ENCODE measurements around the gene FHIP1B. TPM values are rescaled to one million over a fixed set of nuclear protein-coding genes. Genes with fewer than 3 reads are reported as not detected.

FHIP1B gene
- polyA plus RNA-seq, 1 donor from 2014 or later, result 36.0 TPM

DNA sequence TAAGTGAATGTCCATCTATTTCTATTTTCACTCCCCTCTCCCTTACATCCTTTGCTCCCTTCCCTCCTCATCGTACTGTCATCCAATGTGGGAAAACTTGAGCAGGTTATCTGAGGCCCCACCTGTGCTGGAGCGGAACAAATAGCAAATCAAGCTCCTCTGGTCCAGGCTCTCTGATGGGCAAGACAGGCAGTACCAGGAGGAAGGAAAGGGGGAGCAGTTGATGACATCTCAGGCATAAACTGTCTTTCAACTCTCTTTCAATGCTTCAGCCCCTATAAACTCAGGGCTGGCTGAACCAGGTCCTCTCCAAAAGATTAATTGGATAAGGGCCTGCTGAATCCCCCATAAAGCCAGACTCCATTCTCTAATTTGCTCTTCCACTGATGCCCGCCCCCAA is 23.7 kb upstream of the FHIP1B start:
- H3K27ac ChIP-seq (ENCODE audit: low read length), result no peak overlapping the region

DNA sequence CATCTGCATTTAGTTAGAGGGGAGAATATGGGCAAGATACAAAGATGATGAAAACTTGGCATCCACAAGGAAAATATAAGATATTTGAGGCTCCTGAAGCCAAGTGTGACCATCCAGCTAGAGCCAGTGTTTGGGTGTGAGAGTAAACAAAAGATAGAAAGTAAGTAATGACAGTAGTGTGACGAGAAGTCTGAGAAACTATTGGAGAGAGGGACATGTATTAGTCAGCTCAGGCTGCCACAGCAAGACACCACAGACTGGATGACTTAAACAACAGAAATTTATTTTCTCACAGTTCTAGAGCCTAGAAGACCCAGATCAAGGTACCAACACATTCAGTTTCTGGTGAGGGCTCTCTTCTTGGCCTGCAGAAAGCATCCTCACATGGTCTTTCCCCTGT is 18.8 kb upstream of the FHIP1B start:
- Histone ChIP-seq H3F3A (ENCODE audit: insufficient read depth, low read length, poor library complexity, severe bottlenecking) (no peaks in the 10 kb centered on the region), H3K9me2 (ENCODE audit: insufficient read depth, low read length) (no peaks in the 10 kb centered on the region), H3K79me2 (replicated peaks; ENCODE audit: insufficient read depth, low read length) (no peaks in the 10 kb centered on the region), H3K36me3 (ENCODE audit: insufficient read depth, low read length) (no peaks in the 10 kb centered on the region), H3K9me3 (ENCODE audit: low read length) (no peaks in the 10 kb centered on the region), H3K4me2 (ENCODE audit: low read length) (no peak overlapping the region), H3K27me3 (ENCODE audit: insufficient read depth, low read depth, low read length) (no peaks in the 10 kb centered on the region), H4K20me1 (ENCODE audit: insufficient read depth) (no peaks in the 10 kb centered on the region), H2AFZ (ENCODE audit: low read depth, low read length) (no peak overlapping the region), H3K4me3 (ENCODE audit: low read length) (no peak overlapping the region), H3K27ac (ENCODE audit: low read length) (no peak overlapping the region), H3K9ac (ENCODE audit: low read length) (no peak overlapping the region)
- TF ChIP-seq TAF1 (IDR thresholded peaks at IDR 0.05; ENCODE audit: low read depth), result no peak
- TF ChIP-seq EP300 (conservative IDR thresholded peaks at IDR 0.05; ENCODE audit: poor library complexity, severe bottlenecking), result no peak
- no peak for TF ChIP-seq RAD21 (conservative IDR thresholded peaks at IDR 0.05)
- TF ChIP-seq, protein P1, sequence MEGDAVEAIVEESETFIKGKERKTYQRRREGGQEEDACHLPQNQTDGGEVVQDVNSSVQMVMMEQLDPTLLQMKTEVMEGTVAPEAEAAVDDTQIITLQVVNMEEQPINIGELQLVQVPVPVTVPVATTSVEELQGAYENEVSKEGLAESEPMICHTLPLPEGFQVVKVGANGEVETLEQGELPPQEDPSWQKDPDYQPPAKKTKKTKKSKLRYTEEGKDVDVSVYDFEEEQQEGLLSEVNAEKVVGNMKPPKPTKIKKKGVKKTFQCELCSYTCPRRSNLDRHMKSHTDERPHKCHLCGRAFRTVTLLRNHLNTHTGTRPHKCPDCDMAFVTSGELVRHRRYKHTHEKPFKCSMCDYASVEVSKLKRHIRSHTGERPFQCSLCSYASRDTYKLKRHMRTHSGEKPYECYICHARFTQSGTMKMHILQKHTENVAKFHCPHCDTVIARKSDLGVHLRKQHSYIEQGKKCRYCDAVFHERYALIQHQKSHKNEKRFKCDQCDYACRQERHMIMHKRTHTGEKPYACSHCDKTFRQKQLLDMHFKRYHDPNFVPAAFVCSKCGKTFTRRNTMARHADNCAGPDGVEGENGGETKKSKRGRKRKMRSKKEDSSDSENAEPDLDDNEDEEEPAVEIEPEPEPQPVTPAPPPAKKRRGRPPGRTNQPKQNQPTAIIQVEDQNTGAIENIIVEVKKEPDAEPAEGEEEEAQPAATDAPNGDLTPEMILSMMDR (IDR thresholded peaks at IDR 0.05; ENCODE audit: poor library complexity, severe bottlenecking), result no peak
- TF ChIP-seq POLR2AphosphoS5 (IDR thresholded peaks at IDR 0.05), result no peak
- TF ChIP-seq MXI1 (conservative IDR thresholded peaks at IDR 0.05; ENCODE audit: poor library complexity, severe bottlenecking), result no peak
- TF ChIP-seq EZH2 (IDR thresholded peaks at IDR 0.05; ENCODE audit: borderline replicate concordance, insufficient read depth, low read length, poor library complexity, severe bottlenecking), result no peak
- TF ChIP-seq SMC3 (conservative IDR thresholded peaks at IDR 0.05; ENCODE audit: poor library complexity), result no peak
- TF ChIP-seq, protein P2, sequence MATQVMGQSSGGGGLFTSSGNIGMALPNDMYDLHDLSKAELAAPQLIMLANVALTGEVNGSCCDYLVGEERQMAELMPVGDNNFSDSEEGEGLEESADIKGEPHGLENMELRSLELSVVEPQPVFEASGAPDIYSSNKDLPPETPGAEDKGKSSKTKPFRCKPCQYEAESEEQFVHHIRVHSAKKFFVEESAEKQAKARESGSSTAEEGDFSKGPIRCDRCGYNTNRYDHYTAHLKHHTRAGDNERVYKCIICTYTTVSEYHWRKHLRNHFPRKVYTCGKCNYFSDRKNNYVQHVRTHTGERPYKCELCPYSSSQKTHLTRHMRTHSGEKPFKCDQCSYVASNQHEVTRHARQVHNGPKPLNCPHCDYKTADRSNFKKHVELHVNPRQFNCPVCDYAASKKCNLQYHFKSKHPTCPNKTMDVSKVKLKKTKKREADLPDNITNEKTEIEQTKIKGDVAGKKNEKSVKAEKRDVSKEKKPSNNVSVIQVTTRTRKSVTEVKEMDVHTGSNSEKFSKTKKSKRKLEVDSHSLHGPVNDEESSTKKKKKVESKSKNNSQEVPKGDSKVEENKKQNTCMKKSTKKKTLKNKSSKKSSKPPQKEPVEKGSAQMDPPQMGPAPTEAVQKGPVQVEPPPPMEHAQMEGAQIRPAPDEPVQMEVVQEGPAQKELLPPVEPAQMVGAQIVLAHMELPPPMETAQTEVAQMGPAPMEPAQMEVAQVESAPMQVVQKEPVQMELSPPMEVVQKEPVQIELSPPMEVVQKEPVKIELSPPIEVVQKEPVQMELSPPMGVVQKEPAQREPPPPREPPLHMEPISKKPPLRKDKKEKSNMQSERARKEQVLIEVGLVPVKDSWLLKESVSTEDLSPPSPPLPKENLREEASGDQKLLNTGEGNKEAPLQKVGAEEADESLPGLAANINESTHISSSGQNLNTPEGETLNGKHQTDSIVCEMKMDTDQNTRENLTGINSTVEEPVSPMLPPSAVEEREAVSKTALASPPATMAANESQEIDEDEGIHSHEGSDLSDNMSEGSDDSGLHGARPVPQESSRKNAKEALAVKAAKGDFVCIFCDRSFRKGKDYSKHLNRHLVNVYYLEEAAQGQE (IDR thresholded peaks at IDR 0.05; ENCODE audit: borderline replicate concordance), result no peak

More for the DNA sequence above, 23.7 kb upstream of the FHIP1B start:
- H3K4me2 ChIP-seq (ENCODE audit: low read length), result no peak overlapping the region
- TF ChIP-seq SMC3 (conservative IDR thresholded peaks at IDR 0.05; ENCODE audit: poor library complexity) (no peak), MXI1 (conservative IDR thresholded peaks at IDR 0.05; ENCODE audit: poor library complexity, severe bottlenecking) (no peak), RAD21 (conservative IDR thresholded peaks at IDR 0.05) (no peak), EP300 (conservative IDR thresholded peaks at IDR 0.05; ENCODE audit: poor library complexity, severe bottlenecking) (no peak), TAF1 (IDR thresholded peaks at IDR 0.05; ENCODE audit: low read depth) (no peak), POLR2AphosphoS5 (IDR thresholded peaks at IDR 0.05) (no peak)
- TF ChIP-seq, protein P2 (IDR thresholded peaks at IDR 0.05; ENCODE audit: borderline replicate concordance), result no peak
- no peaks in the 10 kb centered on the region for H3F3A ChIP-seq (ENCODE audit: insufficient read depth, low read length, poor library complexity, severe bottlenecking)
- no peaks in the 10 kb centered on the region for H3K79me2 ChIP-seq (replicated peaks; ENCODE audit: insufficient read depth, low read length)
- no peaks in the 10 kb centered on the region for H3K36me3 ChIP-seq (ENCODE audit: insufficient read depth, low read length)
- peaks cover 8% of the 10 kb centered on the region for H3K27me3 ChIP-seq (ENCODE audit: insufficient read depth, low read depth, low read length)
- no peaks in the 10 kb centered on the region for H3K9me2 ChIP-seq (ENCODE audit: insufficient read depth, low read length)
- no peaks in the 10 kb centered on the region for H3K9me3 ChIP-seq (ENCODE audit: low read length)
- no peak overlapping the region for H2AFZ ChIP-seq (ENCODE audit: low read depth, low read length)
- H3K4me3 ChIP-seq (ENCODE audit: low read length), result peak overlapping the region; percentile 75
- H3K9ac ChIP-seq (ENCODE audit: low read length), result peak overlapping the region; percentile 67
- H4K20me1 ChIP-seq (ENCODE audit: insufficient read depth), result no peaks in the 10 kb centered on the region

Measured in neural cell (in vitro differentiated cells).